Endothelial cell of umbilical vein (primary cell): ENCODE results near the gene HSPA2. TPM values are rescaled to one million over a fixed set of nuclear protein-coding genes. Genes with fewer than 3 reads are reported as not detected.

Experiments used
- BruUV-seq: library from RNA; stranded (reverse); fragments of 400-500 nt; replicated peaks from 2 replicates; lab custom pipeline; 2021; lab: Mats Ljungman, UMichigan
- CTCF ChIA-PET: fragments of 300-600, 350-600 bp; sonication (Branson Sonifier 250); formaldehyde crosslinking; loops from one replicate; lab custom pipeline; 2021; ENCODE audit warnings: antibody characterized with exemption, inconsistent platforms; lab: Charles Lee
- POLR2A ChIA-PET: fragments of 300-600, 350-600 bp; sonication (Branson Sonifier 250); formaldehyde crosslinking; loops from one replicate; lab custom pipeline; 2021; ENCODE audit warnings: antibody characterized with exemption, inconsistent platforms; lab: Charles Lee
- DNase-seq: peaks from one replicate; pipeline ENCODE4 v3.0.0-alpha.2; 2011; ENCODE audit warnings: low read depth, low spot score
- FAIRE-seq: peaks from 2 replicates; lab custom pipeline; 2011; peaks lifted over from hg19 to GRCh38; lab: Jason Lieb, UNC
- H2AFZ ChIP-seq: 2 replicates; pipeline ENCODE4 v1.6.0; 2012; ENCODE audit warnings: low read depth, low read length, control low read depth, inconsistent platforms
- H3K27ac ChIP-seq: 2 replicates; pipeline ENCODE4 v1.5.1; 2011; ENCODE audit warnings: low read depth, mild to moderate bottlenecking, control low read depth, low read length, moderate library complexity; ENCODE audit not compliant: insufficient read depth
- H3K27me3 ChIP-seq, 2 experiments: 2 replicates each; pipeline versions ENCODE4 v1.6.0 to v1.6.1; 2011; ENCODE audit warnings: low read length in 2 of 2, mixed read lengths in 1 of 2; ENCODE audit not compliant: control insufficient read depth in 2 of 2, insufficient read depth in 2 of 2
- H3K36me3 ChIP-seq, 2 experiments: 2 replicates in 1 of 2; 3 replicates in 1 of 2; pipeline ENCODE4 v1.5.1; 2011; ENCODE audit warnings: low read length in 2 of 2, mild to moderate bottlenecking in 1 of 2, moderate library complexity in 1 of 2; ENCODE audit not compliant: control insufficient read depth in 2 of 2, insufficient read depth in 2 of 2; ENCODE audit errors: extremely low read depth in 1 of 2
- H3K4me1 ChIP-seq: 3 replicates; pipeline ENCODE4 v1.5.1; 2011; ENCODE audit warnings: mild to moderate bottlenecking, low read length; ENCODE audit not compliant: control insufficient read depth, insufficient read depth; ENCODE audit errors: extremely low read depth
- H3K4me2 ChIP-seq: 2 replicates; pipeline ENCODE4 v1.6.1; 2011; ENCODE audit warnings: low read length, control low read depth, mixed read lengths; ENCODE audit not compliant: insufficient read depth
- H3K4me3 ChIP-seq, 3 experiments: fragments of 200-600 bp in 1 of 3; sonication (generic), shearing (Covaris generic) in 1 of 3; replicated peaks in 1 of 3; 2 replicates each; pipeline ENCODE4 v1.5.1; 2011 to 2016; ENCODE audit warnings: control low read depth in 3 of 3, low read length in 3 of 3, mild to moderate bottlenecking in 2 of 3, inconsistent platforms in 1 of 3, low read depth in 1 of 3, moderate library complexity in 1 of 3; ENCODE audit not compliant: insufficient read depth in 1 of 3
- H3K79me2 ChIP-seq: 2 replicates; pipeline ENCODE4 v1.6.0; 2012; ENCODE audit warnings: low read length, inconsistent platforms; ENCODE audit not compliant: control insufficient read depth, insufficient read depth
- H3K9ac ChIP-seq: replicated peaks from 2 replicates; pipeline ENCODE3; 2011; ENCODE audit warnings: low read length, control low read depth; ENCODE audit not compliant: insufficient read depth; ENCODE audit errors: extremely low read depth
- H3K9me1 ChIP-seq: replicated peaks from 3 replicates; pipeline ENCODE4 v1.6.0; 2011; ENCODE audit warnings: mild to moderate bottlenecking, low read length; ENCODE audit not compliant: control insufficient read depth, insufficient read depth; ENCODE audit errors: extremely low read depth
- H3K9me3 ChIP-seq: replicated peaks from 2 replicates; pipeline ENCODE4 v1.5.1; 2012; ENCODE audit warnings: low read length, inconsistent platforms; ENCODE audit not compliant: control insufficient read depth, insufficient read depth
- H4K20me1 ChIP-seq: replicated peaks from 2 replicates; pipeline ENCODE3; 2011; ENCODE audit warnings: mild to moderate bottlenecking, low read length; ENCODE audit not compliant: control insufficient read depth, insufficient read depth; ENCODE audit errors: extremely low read depth
- EZH2 ChIP-seq: IDR thresholded peaks from 2 replicates; pipeline ENCODE4 v1.6.1; 2012; ENCODE audit warnings: borderline replicate concordance, low read depth, mild to moderate bottlenecking, moderate library complexity, low read length, inconsistent platforms; ENCODE audit not compliant: severe bottlenecking
- FOS ChIP-seq: IDR thresholded peaks from 2 replicates; pipeline ENCODE4 v1.6.1; 2011; ENCODE audit warnings: mild to moderate bottlenecking, low read length, moderate library complexity, borderline replicate concordance; ENCODE audit not compliant: insufficient read depth
- GATA2 ChIP-seq: IDR thresholded peaks from 2 replicates; pipeline ENCODE4 v1.7.0; 2011; ENCODE audit warnings: low read depth, mild to moderate bottlenecking, moderate library complexity, mixed read lengths, low read length; ENCODE audit not compliant: insufficient read length, insufficient read depth
- JUN ChIP-seq: IDR thresholded peaks from 2 replicates; pipeline ENCODE4 v1.6.1; 2011; ENCODE audit warnings: borderline replicate concordance, low read depth; ENCODE audit not compliant: insufficient read length, insufficient read depth
- MYC ChIP-seq: IDR thresholded peaks from one replicate; pipeline ENCODE4 v1.6.1; 2011; ENCODE audit warnings: mild to moderate bottlenecking, low read depth, low read length
- POLR2A ChIP-seq: IDR thresholded peaks from 2 replicates; pipeline ENCODE4 v1.6.1; 2012; ENCODE audit warnings: low read depth, mild to moderate bottlenecking, control low read depth, low read length
- POLR2AphosphoS5 ChIP-seq: IDR thresholded peaks from 2 replicates; pipeline ENCODE4 v1.6.1; 2012; ENCODE audit warnings: low read depth, mild to moderate bottlenecking, control low read depth, low read length, moderate library complexity; ENCODE audit not compliant: insufficient read depth
- dilution Hi-C: fragments of 300-500 bp; cut with MboI; formaldehyde crosslinking; loops from one replicate; pipeline ENCODE4 v1.15.0; 2019; ENCODE audit warnings: low sequenced_read_pairs; ENCODE audit not compliant: extremely low pct_ligation_motif_present
- intact Hi-C: fragments of 100-400 bp; cut with micrococcal nuclease; formaldehyde crosslinking; loops from one replicate; pipeline ENCODE4 v1.10.0; 2022
- polyA plus RNA-seq, 4 experiments: library from polyadenylated mRNA; depleted of rRNA in 3 of 4; stranded (reverse) in 3 of 4; unstranded in 1 of 4; fragments of >200 nt; gene quantifications; 2 replicates each; pipeline versions ENCODE4 v1.2.1 to v1.2.3, GENCODE V29; 2011 to 2012; ENCODE audit warnings: missing spikeins in 1 of 4
- total RNA-seq: library from RNA; stranded (reverse); gene quantifications from 2 replicates; pipeline ENCODE4 v1.2.3, GENCODE V29; 2021
- TF ChIP-seq, protein P1 (sequence below): IDR thresholded peaks from 2 replicates; pipeline ENCODE4 v1.6.1; 2011; ENCODE audit not compliant: insufficient read depth, insufficient read length
- TF ChIP-seq, protein P2 (sequence below), 2 donors: IDR thresholded peaks; 1 replicate in 1 of 2; 2 replicates in 1 of 2; pipeline ENCODE4 v1.5.1; 2011; ENCODE audit warnings: low read length in 2 of 2, mild to moderate bottlenecking in 2 of 2, moderate library complexity in 2 of 2, control low read depth in 1 of 2, inconsistent platforms in 1 of 2, low read depth in 1 of 2; ENCODE audit not compliant: insufficient read depth in 1 of 2; ENCODE audit errors: extremely low read depth in 1 of 2

Gene HSPA2
- total and polyA plus RNA-seq, 2 donors (not counting 3 experiments of a cell fraction or from before 2014, with no cell fraction given) = 5.3 to 11.4 TPM

DNA sequence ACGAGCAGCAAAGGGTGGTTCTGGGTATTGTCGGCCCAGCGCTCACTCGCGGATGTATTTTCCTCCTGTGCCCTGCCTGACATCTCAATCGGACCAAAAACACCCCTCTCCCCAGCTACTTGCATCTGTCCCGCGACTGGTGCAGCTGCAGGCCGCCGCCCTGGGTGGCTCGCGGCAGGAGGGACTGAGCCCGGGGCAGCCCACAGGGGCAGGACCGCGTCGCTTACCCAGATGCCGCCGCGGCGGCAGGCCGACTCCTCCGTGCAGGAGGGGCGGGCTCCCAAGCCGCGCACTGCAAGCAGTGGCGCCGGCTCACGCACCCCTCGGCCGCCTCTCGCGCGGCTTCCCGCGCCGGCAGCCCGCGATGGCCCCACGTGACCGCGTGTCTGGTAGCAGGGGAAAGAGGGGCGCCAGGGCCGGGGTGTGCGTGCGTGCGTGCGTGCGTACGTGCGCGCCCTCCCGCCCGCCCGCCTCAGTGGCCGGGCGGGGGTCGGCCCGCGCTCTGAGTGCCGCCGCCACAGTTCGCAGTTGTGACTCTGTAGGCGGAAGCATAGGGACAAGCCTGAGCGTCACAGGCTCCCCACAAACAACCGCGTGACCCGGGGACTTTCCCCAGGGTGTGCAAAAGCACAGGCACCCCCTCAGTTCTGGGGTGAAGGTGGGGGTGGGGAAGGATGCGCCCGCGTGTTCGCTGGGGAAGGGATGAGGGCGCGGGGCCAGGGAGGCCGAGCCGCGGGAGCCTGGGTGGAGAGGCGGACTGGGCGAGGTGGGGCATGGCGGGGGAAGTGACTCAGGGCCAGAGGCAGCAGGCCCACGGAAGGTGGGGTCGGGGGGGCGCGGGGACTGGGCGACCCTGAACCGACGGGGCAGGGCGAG is 36.9 kb upstream of the HSPA2 start, which contains the start of gene ZBTB25:
ZBTB25 (minus strand) TSS at position 405 of the 876 bp plus-strand sequence. CDS start 13,305 bp downstream, outside the sequence.
- Histone ChIP-seq H3K27me3 (no peaks in the 10 kb centered on the region), H2AFZ (peak within 1 kb of the TSS; percentile 81), H3K36me3 (no peaks in the 10 kb centered on the region), H3K9ac (peak within 1 kb of the TSS; percentile 91), H3K4me1 (peaks cover 38% of the 10 kb centered on the region), H3K27ac (peak within 1 kb of the TSS; percentile 95), H3K79me2 (peaks cover 46% of the 10 kb centered on the region), H3K4me3 (peak within 1 kb of the TSS; percentile 71 to 97 (median 93)), H4K20me1 (peaks cover 6% of the 10 kb centered on the region), H3K4me2 (peak within 1 kb of the TSS; percentile 92), H3K9me1 (no peaks in the 10 kb centered on the region), H3K9me3 (no peaks in the 10 kb centered on the region)
- intact Hi-C loops (loop anchor here (1.0 to 10.0 kb wide), 5 partner anchors 37 to 859 kb away; partner anchors contain the start of genes HSPA2, MTHFD1 and WDR89), dilution Hi-C loops (no loop called here)
- DNase-seq (peak; percentile 95), FAIRE-seq (peak; percentile 78)
- POLR2A ChIA-PET = interaction anchor here (0.6 to 1.8 kb wide), 5 partner anchors 12 to 650 kb away, joined by 3 to 11 read pairs (median 5); partner anchors contain the start of gene HSPA2
- TF ChIP-seq POLR2AphosphoS5 (peak; percentile 89), POLR2A (peak; percentile 84), EZH2 (no peak), MYC (no peak), JUN (no peak), FOS (peak; percentile 41), GATA2 (no peak)
- TF ChIP-seq, protein P1, sequence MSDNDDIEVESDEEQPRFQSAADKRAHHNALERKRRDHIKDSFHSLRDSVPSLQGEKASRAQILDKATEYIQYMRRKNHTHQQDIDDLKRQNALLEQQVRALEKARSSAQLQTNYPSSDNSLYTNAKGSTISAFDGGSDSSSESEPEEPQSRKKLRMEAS = peak; percentile 82
- TF ChIP-seq, protein P2, sequence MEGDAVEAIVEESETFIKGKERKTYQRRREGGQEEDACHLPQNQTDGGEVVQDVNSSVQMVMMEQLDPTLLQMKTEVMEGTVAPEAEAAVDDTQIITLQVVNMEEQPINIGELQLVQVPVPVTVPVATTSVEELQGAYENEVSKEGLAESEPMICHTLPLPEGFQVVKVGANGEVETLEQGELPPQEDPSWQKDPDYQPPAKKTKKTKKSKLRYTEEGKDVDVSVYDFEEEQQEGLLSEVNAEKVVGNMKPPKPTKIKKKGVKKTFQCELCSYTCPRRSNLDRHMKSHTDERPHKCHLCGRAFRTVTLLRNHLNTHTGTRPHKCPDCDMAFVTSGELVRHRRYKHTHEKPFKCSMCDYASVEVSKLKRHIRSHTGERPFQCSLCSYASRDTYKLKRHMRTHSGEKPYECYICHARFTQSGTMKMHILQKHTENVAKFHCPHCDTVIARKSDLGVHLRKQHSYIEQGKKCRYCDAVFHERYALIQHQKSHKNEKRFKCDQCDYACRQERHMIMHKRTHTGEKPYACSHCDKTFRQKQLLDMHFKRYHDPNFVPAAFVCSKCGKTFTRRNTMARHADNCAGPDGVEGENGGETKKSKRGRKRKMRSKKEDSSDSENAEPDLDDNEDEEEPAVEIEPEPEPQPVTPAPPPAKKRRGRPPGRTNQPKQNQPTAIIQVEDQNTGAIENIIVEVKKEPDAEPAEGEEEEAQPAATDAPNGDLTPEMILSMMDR (IDR thresholded peaks at IDR 0.05; ENCODE audit: extremely low read depth in 1 of 2, insufficient read depth in 1 of 2, low read depth in 1 of 2, low read length in 2 of 2) = no peak
- CTCF ChIA-PET = interaction anchor here (1.0 kb wide), 2 partner anchors 18 to 25 kb away, joined by 3 to 4 read pairs; no protein-coding TSS in a partner anchor
- no TSS peak for BruUV-seq
